ENCODE data around the gene SELENOW.
"Not testable (repeated sequence)": the region's sequence is repeated elsewhere in the genome, so short reads cannot be mapped to it uniquely, and the experiment has no call there.

Gene SELENOW

GRCh38 chr19:47756953-47757608, 21.4 kb upstream of the SELENOW start:
- no peak for DNase-seq

GRCh38 chr19:47757617-47758442, 20.7 kb upstream of the SELENOW start:
- DNase-seq: no peak

- no peak for DNase-seq
Observed at GRCh38 chr19:47758443-47758804, 20.1 kb upstream of the SELENOW start.

- no peak for DNase-seq
Observed at GRCh38 chr19:47760632-47760999, 17.9 kb upstream of the SELENOW start.

GRCh38 chr19:47761566-47761965, 16.9 kb upstream of the SELENOW start:
- no peak for DNase-seq

GRCh38 chr19:47762151-47762550, 16.4 kb upstream of the SELENOW start:
- no peak for DNase-seq

GRCh38 chr19:47762615-47763308, 15.7 kb upstream of the SELENOW start:
- no peak for DNase-seq

- DNase-seq: not testable (repeated sequence)
Observed at GRCh38 chr19:47764705-47765104, 13.8 kb upstream of the SELENOW start.

GRCh38 chr19:47765523-47766358, 12.8 kb upstream of the SELENOW start:
- DNase-seq: no peak

GRCh38 chr19:47766359-47766620, 12.2 kb upstream of the SELENOW start:
- no peak for DNase-seq

- no peak for DNase-seq
Observed at GRCh38 chr19:47766670-47767069, 11.8 kb upstream of the SELENOW start.

GRCh38 chr19:47767349-47767748, 11.2 kb upstream of the SELENOW start:
- DNase-seq: no peak

GRCh38 chr19:47768604-47769003, 9.9 kb upstream of the SELENOW start:
- DNase-seq: no peak

- no peak for DNase-seq
Observed at GRCh38 chr19:47769534-47769933, 9.0 kb upstream of the SELENOW start.

GRCh38 chr19:47771291-47771690, 7.2 kb upstream of the SELENOW start:
- not testable (repeated sequence) for DNase-seq

GRCh38 chr19:47776568-47776967, 1.9 kb upstream of the SELENOW start:
- no peak for DNase-seq

- DNase-seq: not testable (repeated sequence)
Observed at GRCh38 chr19:47777245-47778048, 1.1 kb upstream of the SELENOW start.

GRCh38 chr19:47778954-47779351, 450 bp downstream of the SELENOW start:
- no peak for DNase-seq

- no peak for DNase-seq
Observed at GRCh38 chr19:47779524-47780214, 1.2 kb downstream of the SELENOW start.

GRCh38 chr19:47780215-47780551, 1.7 kb downstream of the SELENOW start:
- DNase-seq: no peak

GRCh38 chr19:47781590-47782262, 3.2 kb downstream of the SELENOW start:
- no peak for DNase-seq
